Urinary bladder (tissue), 4 donors: ENCODE data around the gene ATR. TPM values are rescaled to one million over a fixed set of nuclear protein-coding genes. Genes with fewer than 3 reads are reported as not detected.

Source experiments
- DNase-seq: peaks from one replicate; pipeline ENCODE4 v3.0.0-alpha.2; 2015; ENCODE audit errors: extremely low spot score
- H3K27ac ChIP-seq: one replicate; pipeline ENCODE4 v1.5.1; 2013; ENCODE audit warnings: low read depth, mild to moderate bottlenecking, moderate library complexity
- H3K36me3 ChIP-seq: one replicate; pipeline ENCODE4 v1.6.1; 2013; ENCODE audit warnings: mild to moderate bottlenecking, moderate library complexity; ENCODE audit not compliant: insufficient read depth
- H3K4me1 ChIP-seq: one replicate; pipeline ENCODE4 v1.6.1; 2013; ENCODE audit warnings: mild to moderate bottlenecking, moderate library complexity; ENCODE audit not compliant: insufficient read depth
- H3K4me3 ChIP-seq: one replicate; pipeline ENCODE4 v1.5.1; 2013; ENCODE audit warnings: low read depth, low read length
- WGBS: extraction: QIAGEN DNeasy Blood & Tissue Kit; methylation state at CpG from one replicate; pipeline ENCODE4 v1.1.7; 2013; 5-methylcytosine and 5-hydroxymethylcytosine counted together
- polyA plus RNA-seq: library from polyadenylated mRNA; stranded (reverse); fragments of 200-250 nt; gene quantifications from one replicate; pipeline ENCODE4 v1.2.3, GENCODE V29; 2013
- total RNA-seq: library from RNA; depleted of rRNA; stranded (reverse); fragments of >200 nt; gene quantifications from one replicate; pipeline ENCODE4 v1.2.3, GENCODE V29; 2014
- donor health status: healthy with polysubstance abuse.
- donor health status: healthy.

The ATR gene
- total and polyA plus RNA-seq, 2 donors = 8.1 to 53.8 TPM

GRCh38 chr3:142484912-142485435 is 93.6 kb downstream of the ATR start:
- no peak for DNase-seq
- Histone ChIP-seq H3K27ac (no peak overlapping the region), H3K4me3 (no peak overlapping the region), H3K36me3 (peaks cover 6% of the 10 kb centered on the region), H3K4me1 (no peaks in the 10 kb centered on the region)
- 98% methylated on average over 4 of the region's 4 CpGs for WGBS

DNA sequence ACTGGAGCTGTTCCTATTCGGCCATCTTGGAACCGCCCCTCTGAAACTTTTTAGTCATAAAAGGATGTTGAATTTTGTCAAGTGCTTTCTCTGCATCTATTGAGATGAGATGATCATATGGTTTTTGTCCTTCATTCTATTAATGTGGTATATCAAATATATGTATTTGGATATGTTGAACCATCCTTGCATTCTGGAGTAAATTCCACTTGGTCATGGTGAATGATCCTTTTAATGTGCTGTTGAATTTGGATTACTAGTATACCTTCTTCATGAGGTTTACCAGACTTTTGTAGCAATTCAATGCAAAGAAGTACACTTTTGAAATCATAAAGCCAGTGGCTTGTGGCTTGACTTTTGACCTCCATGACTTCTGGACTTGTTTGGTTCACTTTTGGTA is 97.3 kb downstream of the ATR start:
- H3K4me3 ChIP-seq = no peak overlapping the region
- DNase-seq = no peak
- no peak overlapping the region for H3K27ac ChIP-seq
- WGBS = 97% methylated on average over 2 of the region's 2 CpGs
- peaks cover 6% of the 10 kb centered on the region for H3K36me3 ChIP-seq
- no peaks in the 10 kb centered on the region for H3K4me1 ChIP-seq

DNA sequence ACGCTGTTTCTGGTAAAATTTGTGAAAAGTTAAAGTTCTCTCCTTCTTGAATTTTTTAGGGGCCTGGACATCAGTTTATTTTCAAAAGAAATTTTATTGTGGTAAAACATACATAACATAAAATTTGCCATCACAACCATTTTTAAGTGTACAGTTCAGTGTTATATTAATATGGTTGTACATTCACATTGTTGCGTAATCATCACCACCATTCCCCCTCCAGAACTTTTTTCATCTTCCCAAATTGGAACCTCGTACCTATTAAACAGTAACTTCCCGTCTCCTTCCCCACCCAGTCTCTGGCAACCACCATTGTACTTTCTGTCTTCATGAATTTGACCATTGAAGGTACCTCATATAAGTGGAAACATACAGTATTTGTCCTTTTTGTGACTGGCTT is 107.7 kb downstream of the ATR start:
- H3K4me3 ChIP-seq = no peak overlapping the region
- 95% methylated on average over 4 of the region's 4 CpGs for WGBS
- H3K27ac ChIP-seq = no peak overlapping the region
- no peaks in the 10 kb centered on the region for H3K36me3 ChIP-seq
- DNase-seq = no peak
- H3K4me1 ChIP-seq = no peaks in the 10 kb centered on the region

- no peak for DNase-seq
- Histone ChIP-seq H3K4me1 (no peaks in the 10 kb centered on the region), H3K4me3 (no peak overlapping the region), H3K36me3 (no peaks in the 10 kb centered on the region), H3K27ac (no peak overlapping the region)
- WGBS = 97% methylated on average over 4 of the region's 4 CpGs
Measured at GRCh38 chr3:142468456-142468855, 110.1 kb downstream of the ATR start.

- no peak for DNase-seq
- 76% methylated on average over 3 of the region's 3 CpGs for WGBS
- Histone ChIP-seq H3K27ac (no peak overlapping the region), H3K36me3 (no peaks in the 10 kb centered on the region), H3K4me3 (no peak overlapping the region), H3K4me1 (no peaks in the 10 kb centered on the region)
Measured at GRCh38 chr3:142467768-142468167, 110.8 kb downstream of the ATR start.

- H3K4me3 ChIP-seq = no peak overlapping the region
- WGBS = 88% methylated on average over 3 of the region's 3 CpGs
- H3K36me3 ChIP-seq = peaks cover 3% of the 10 kb centered on the region
- H3K4me1 ChIP-seq = no peaks in the 10 kb centered on the region
- no peak for DNase-seq
- no peak overlapping the region for H3K27ac ChIP-seq
Measured at GRCh38 chr3:142460689-142461088, 117.8 kb downstream of the ATR start.

DNA sequence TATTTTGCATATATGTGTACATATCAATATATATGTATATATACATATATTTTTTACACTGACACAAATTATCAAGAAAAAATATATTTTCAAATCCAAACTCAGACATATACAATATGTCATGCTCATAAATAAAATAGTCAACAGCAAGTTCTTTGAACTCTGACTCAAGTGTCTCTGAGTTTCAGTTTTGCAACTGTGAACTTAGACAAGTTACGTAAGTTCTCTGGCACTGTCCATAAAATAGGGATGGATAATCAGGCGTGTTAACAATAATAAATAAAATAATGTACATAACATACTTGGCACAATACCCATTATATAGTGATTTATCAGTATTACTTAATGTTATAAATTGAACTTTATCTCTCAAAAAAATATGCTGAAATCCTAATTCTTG is 118.6 kb downstream of the ATR start:
- Histone ChIP-seq H3K4me3 (no peak overlapping the region), H3K27ac (no peak overlapping the region), H3K4me1 (no peaks in the 10 kb centered on the region), H3K36me3 (peaks cover 3% of the 10 kb centered on the region)
- DNase-seq = no peak
- 85% methylated on average over 2 of the region's 2 CpGs for WGBS

DNA sequence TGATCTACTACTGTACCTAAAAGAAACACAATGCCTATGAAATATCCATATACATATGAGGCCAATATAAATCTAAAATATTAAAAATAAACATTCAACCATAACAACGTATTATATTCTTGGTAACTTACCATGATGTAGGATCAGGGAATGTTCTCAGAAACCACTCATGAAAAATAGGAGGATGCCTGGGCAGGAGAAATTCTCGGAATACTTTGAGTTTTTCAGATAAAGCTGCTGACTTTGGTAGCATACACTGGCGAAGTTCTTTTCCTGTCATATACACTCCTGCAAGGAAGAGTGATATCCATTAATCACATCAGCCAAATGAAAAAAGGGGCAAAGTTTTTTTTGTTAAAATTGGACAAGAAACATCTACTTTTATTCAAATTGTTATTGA is 119.4 kb downstream of the ATR start:
- Histone ChIP-seq H3K4me3 (no peak overlapping the region), H3K27ac (no peak overlapping the region), H3K36me3 (peaks cover 4% of the 10 kb centered on the region), H3K4me1 (no peaks in the 10 kb centered on the region)
- no peak for DNase-seq
- 86% methylated on average over 3 of the region's 3 CpGs for WGBS

DNA sequence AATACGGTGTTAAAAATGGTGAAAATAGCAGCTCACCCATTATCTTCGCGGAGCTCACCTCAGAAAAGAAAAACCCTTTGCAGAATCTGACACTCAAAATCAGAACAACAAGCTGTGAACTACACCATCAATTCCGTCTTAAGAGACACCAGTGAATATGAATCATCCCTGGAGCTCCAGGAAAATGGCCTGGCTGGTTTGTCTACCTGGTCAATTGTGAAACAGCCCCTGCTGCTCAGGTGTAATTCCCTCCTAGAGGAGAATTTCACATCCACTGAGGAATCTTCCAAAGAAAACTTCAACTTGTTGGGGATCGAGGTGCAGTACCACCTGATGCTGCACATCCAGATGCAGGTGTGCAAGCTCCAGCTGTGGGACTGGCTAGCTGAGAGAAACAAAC is 127.7 kb downstream of the ATR start:
- no peak for DNase-seq
- H3K4me3 ChIP-seq = no peak overlapping the region
- H3K4me1 ChIP-seq = no peaks in the 10 kb centered on the region
- peaks cover 2% of the 10 kb centered on the region for H3K36me3 ChIP-seq
- WGBS = 87% methylated on average over 5 of the region's 5 CpGs
- no peak overlapping the region for H3K27ac ChIP-seq

DNA sequence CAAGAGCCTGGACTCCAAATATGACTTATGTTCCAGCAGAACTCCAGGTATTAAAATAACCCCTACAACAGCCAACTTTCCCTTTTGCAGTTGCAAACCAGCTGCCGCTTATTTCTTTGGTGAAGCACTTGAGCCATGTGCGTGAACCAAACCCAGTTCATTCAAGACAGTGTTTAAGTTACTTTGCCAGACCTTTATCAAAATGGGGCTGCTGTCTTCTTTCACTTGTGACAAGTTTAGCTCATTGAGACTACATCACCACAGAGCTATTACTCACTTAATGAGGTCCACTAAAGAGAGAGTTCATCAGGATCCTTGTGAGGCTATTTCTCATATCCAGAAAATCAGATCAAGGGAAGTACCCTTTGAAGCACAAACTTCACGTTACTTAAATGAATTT is 128.3 kb downstream of the ATR start:
- WGBS = 86% methylated on average over 3 of the region's 3 CpGs
- Histone ChIP-seq H3K4me3 (no peak overlapping the region), H3K36me3 (peaks cover 2% of the 10 kb centered on the region)

GRCh38 chr3:142447852-142448823 is 130.4 kb downstream of the ATR start, which contains the start of gene XRN1:
TSS of gene XRN1 (minus strand) at chr3:142448037. CDS start at chr3:142447944, 93 bp downstream.
- DNase-seq = peak; percentile 76
- 4% methylated on average over 52 of the region's 52 CpGs for WGBS
- H3K4me1 ChIP-seq = no peaks in the 10 kb centered on the region
- peak within 1 kb of the TSS; percentile 92 for H3K27ac ChIP-seq
- H3K4me3 ChIP-seq = peak within 1 kb of the TSS; percentile 78
- no peaks in the 10 kb centered on the region for H3K36me3 ChIP-seq

More for the DNA sequence above, 128.3 kb downstream of the ATR start:
- Histone ChIP-seq H3K4me1 (no peaks in the 10 kb centered on the region), H3K27ac (no peak overlapping the region)
- DNase-seq = no peak

DNA sequence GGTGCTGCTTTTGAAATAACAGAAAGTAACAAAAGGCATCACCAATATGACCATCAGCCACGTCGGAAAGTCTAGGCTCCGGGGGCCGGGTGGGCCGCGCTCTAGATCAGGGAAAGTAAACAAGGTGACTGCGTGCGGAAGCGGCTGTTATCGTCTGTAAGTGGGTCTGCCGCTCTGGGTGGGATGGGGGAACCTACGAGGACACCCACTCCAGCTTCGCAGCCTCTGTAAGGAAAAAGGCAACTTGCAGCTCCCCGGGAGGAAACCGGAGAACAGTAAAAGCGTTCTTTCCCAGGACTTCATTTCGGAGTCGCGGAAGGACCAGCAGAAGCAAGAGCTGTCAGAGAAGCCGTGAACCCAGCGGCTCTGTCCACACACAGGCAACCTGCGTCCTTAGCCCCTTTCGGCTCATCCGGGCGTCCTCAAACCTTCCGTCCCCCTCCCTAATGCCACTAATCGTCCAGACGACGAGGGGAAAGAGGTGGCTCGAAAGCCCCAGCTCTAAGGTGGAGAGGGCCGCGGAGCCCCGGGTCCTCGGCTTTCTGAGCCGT is 131.2 kb downstream of the ATR start:
- peak; percentile 25 for DNase-seq
- WGBS = under 1% methylated on average over 35 of the region's 35 CpGs

GRCh38 chr3:142445816-142446254 is 132.7 kb downstream of the ATR start:
- 81% methylated on average over 6 of the region's 6 CpGs for WGBS
- H3K4me3 ChIP-seq = no peak overlapping the region
- no peak overlapping the region for H3K27ac ChIP-seq
- no peak for DNase-seq
- H3K4me1 ChIP-seq = no peaks in the 10 kb centered on the region
- no peaks in the 10 kb centered on the region for H3K36me3 ChIP-seq

More for the DNA sequence above, 131.2 kb downstream of the ATR start:
- Histone ChIP-seq H3K27ac (peak overlapping the region; percentile 92), H3K36me3 (no peaks in the 10 kb centered on the region), H3K4me1 (no peaks in the 10 kb centered on the region), H3K4me3 (peak overlapping the region; percentile 78)

DNA sequence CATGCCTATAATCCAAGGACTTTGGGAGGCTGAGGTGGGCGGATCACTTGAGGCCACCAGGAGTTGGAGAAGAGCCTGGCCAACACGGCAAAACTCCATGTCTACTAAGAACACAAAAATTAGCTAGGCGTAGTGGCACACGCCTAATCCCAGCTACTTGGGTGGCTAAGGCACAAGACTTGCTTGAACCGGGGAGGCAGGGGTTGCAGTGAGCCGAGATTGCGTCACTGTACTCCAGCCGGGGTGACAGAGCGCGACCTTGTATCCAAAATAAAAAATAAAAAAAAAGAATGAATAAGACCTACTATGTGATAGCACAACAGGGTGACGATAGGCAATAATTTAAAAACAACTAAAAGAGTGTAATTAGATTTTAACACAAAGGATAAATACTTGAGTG is 134.2 kb downstream of the ATR start:
- Histone ChIP-seq H3K4me1 (no peaks in the 10 kb centered on the region), H3K4me3 (no peak overlapping the region), H3K36me3 (no peaks in the 10 kb centered on the region), H3K27ac (no peak overlapping the region)
- WGBS = 97% methylated on average over 11 of the region's 11 CpGs
- no peak for DNase-seq
